GM21526 (cell line): Measurements from ENCODE around the gene DDC.
"Not testable (repeated sequence)": the region's sequence is repeated elsewhere in the genome, so short reads cannot be mapped to it uniquely, and the experiment has no call there.

Experiments used
- ATAC-seq: cut with Tn5 transposase; IDR thresholded peaks from one replicate; pipeline ENCODE4 v1.9.1; 2021; ENCODE audit warnings: moderate library complexity; ENCODE audit not compliant: unreplicated experiment, low FRiP score

DDC gene

GRCh38 chr7:50530766-50531165, 34.4 kb downstream of the DDC start:
- no peak for ATAC-seq

- no peak for ATAC-seq
Observed at GRCh38 chr7:50529093-50529862, 35.9 kb downstream of the DDC start.

- ATAC-seq, result no peak
Observed at GRCh38 chr7:50528266-50529092, 36.7 kb downstream of the DDC start.

- not testable (repeated sequence) for ATAC-seq
Observed at GRCh38 chr7:50519350-50519749, 45.9 kb downstream of the DDC start.

- ATAC-seq, result no peak
Observed at GRCh38 chr7:50513166-50513871, 51.9 kb downstream of the DDC start.

- ATAC-seq, result no peak
Observed at GRCh38 chr7:50512384-50512783, 52.8 kb downstream of the DDC start.

GRCh38 chr7:50509459-50509858, 55.7 kb downstream of the DDC start:
- no peak for ATAC-seq

GRCh38 chr7:50508471-50508943, 56.7 kb downstream of the DDC start:
- no peak for ATAC-seq

- ATAC-seq, result no peak
Observed at GRCh38 chr7:50507898-50508470, 57.2 kb downstream of the DDC start.

GRCh38 chr7:50505553-50506210, 59.5 kb downstream of the DDC start:
- no peak for ATAC-seq

GRCh38 chr7:50504646-50505546, 60.3 kb downstream of the DDC start:
- no peak for ATAC-seq

GRCh38 chr7:50502947-50503346, 62.3 kb downstream of the DDC start:
- no peak for ATAC-seq

GRCh38 chr7:50502001-50502684, 63.1 kb downstream of the DDC start:
- ATAC-seq, result no peak

- ATAC-seq, result no peak
Observed at GRCh38 chr7:50499092-50499491, 66.1 kb downstream of the DDC start.

- ATAC-seq, result no peak
Observed at GRCh38 chr7:50497968-50498367, 67.2 kb downstream of the DDC start.

- ATAC-seq, result no peak
Observed at GRCh38 chr7:50497068-50497642, 68.0 kb downstream of the DDC start.

- no peak for ATAC-seq
Observed at GRCh38 chr7:50496569-50496968, 68.6 kb downstream of the DDC start.

GRCh38 chr7:50495746-50496145, 69.5 kb downstream of the DDC start:
- no peak for ATAC-seq
